ENCODE data around the gene XRN2. TPM values are rescaled to one million over a fixed set of nuclear protein-coding genes. Genes with fewer than 3 reads are reported as not detected.
"Not testable (repeated sequence)": the region's sequence is repeated elsewhere in the genome, so short reads cannot be mapped to it uniquely, and the experiment has no call there.

Gene XRN2
- total RNA-seq, 1 donor from 2014 or later, result 96.2 TPM

- DNase-seq (ENCODE audit: low spot score in 2 of 2) (no peak), FAIRE-seq (no peak)
Measured at GRCh38 chr20:21344206-21344900, 41.2 kb downstream of the XRN2 start.

- no peak for DNase-seq (ENCODE audit: low spot score in 2 of 2)
- no peak for FAIRE-seq
Measured at GRCh38 chr20:21344961-21345360, 41.8 kb downstream of the XRN2 start.

GRCh38 chr20:21352703-21353102 is 49.6 kb downstream of the XRN2 start:
- FAIRE-seq (no peak), DNase-seq (ENCODE audit: low spot score in 2 of 2) (no peak)

DNA sequence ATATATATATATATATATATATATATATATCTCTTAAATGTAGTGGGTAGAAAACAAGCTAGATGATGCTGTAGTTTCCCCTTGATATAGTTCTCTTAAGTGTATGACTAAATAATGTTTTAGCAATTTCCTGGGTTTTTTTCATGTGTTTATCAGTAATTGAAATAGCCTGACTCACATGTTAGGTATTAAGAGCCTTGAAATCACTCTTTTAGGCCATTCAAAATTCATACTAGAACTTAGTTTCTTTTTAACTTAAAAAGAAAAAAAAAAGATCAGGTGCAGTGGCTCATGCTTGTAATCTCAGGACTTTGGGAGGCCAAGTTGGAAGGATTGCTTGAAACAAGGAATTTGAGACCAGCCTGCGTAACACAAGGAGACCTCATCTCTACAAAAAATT is 50.1 kb downstream of the XRN2 start:
- no peak for DNase-seq (ENCODE audit: low spot score in 2 of 2)
- FAIRE-seq, result no peak

DNA sequence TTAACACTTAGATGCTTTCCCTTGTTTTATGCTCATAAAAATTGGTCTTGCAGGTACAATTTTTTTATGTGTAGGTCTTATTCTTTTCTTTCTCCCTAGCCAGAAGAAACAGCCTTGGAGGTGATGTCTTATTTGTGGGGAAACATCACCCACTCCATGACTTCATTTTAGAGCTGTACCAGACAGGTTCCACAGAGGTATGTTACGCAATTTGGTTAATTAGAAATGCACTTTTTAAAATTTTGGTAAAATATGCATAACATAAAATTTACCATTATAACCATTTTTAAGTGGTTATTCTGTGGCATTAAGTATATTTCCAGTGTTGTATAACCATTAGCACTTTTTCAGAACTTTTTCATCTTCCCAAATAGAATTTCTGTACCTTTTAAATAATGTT is 52.9 kb downstream of the XRN2 start:
- FAIRE-seq, result no peak

DNA sequence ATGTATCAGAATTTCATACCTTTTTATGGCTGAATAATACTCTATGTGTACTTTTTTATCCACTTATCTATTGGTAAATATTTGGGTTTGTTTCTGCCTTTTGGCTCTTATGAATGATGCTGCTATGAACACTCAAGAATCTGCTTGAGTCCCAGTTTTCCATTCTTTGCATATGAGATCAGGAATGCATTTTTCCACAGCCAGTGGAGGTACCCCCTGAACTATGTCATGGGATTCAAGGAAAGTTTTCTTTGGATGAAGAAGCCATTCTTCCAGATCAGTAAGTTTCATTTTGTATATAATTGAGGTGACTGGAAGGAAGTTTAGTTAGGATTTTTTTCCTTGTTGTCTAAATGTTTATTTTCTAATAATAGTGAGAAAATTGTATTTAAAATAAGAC is 53.3 kb downstream of the XRN2 start:
- DNase-seq (ENCODE audit: low spot score in 2 of 2) (no peak), FAIRE-seq (no peak)

More for the DNA sequence above, 52.9 kb downstream of the XRN2 start:
- DNase-seq (ENCODE audit: low spot score in 2 of 2), result no peak

DNA sequence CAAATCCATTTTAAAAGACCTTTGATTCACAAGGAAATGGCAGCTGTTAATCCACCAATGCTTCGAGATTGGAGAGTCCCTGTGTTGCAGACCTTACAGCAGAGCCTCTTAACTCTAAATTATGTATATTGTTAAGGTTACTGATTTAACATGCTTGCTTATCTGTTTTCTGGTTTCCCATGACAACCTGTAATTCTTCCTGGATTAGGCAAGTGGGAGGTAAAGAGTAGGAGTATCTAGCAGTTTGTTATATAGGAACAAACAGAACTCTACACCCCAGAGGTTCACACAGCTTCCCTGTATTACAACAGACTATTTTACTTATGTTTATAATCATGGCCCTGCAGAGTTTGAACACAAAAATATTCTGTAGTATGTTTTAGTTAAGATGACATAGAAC is 54.7 kb downstream of the XRN2 start:
- DNase-seq (ENCODE audit: low spot score in 2 of 2) (no peak), FAIRE-seq (no peak)

- FAIRE-seq (no peak), DNase-seq (ENCODE audit: low spot score in 2 of 2) (no peak)
Measured at GRCh38 chr20:21358737-21359136, 55.6 kb downstream of the XRN2 start.

DNA sequence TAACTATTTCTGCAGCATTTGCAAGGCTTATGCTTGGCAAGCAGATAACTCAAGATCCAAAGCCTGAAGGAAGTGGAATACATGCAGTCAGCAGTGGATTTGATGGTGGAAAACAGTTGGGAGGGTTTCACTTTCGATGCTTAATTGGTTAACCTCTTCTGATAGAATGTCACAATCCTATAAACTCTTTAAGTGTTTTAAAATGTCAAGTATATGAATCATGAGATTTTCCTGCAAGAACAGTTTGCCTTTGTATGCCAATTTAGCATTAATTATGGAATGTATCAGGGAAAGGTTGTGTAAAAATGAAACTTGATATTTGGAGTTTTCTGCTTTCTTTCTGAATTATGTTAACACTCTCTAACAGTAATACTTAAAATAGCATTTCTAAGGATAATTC is 57.6 kb downstream of the XRN2 start:
- DNase-seq (ENCODE audit: low spot score in 2 of 2) (no peak), FAIRE-seq (no peak)

DNA sequence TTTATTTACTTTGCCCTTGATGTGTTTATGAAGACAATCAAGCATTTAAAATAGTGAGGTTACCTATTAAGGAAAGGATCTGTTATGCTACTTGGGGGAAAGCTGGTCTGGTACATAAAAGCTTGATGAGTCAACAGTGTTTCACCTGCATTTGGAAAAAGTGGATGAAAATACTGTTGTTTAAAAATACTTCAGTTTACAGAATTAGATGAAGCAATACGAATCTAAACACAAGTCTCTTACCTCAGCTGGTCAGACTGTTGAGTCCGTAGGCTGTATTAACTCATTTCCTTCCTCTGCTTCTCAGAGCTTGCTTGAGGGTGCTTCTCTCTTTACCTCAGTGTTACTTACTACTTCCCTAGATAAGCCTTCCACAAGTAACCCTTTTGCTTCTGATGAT is 58.1 kb downstream of the XRN2 start:
- no peak for FAIRE-seq

GRCh38 chr20:21364413-21364812 is 61.3 kb downstream of the XRN2 start:
- no peak for FAIRE-seq
- DNase-seq (ENCODE audit: low spot score in 2 of 2), result no peak

More for the DNA sequence above, 58.1 kb downstream of the XRN2 start:
- no peak for DNase-seq (ENCODE audit: low spot score in 2 of 2)

DNA sequence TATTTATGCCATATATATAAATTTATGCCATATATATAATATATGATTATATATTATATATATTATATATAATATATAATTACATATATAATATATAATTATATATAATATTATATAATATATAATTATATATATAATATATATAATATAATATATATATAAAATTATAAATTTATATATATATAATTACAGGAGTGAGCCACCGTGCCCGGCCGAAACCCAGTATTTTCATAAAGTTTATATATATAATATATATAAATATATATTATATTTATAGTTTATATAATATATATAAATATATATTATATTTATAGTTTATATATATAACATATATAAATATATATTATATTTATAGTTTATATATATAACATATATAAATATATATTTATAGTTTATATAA is 62.6 kb downstream of the XRN2 start:
- FAIRE-seq, result peak; percentile 99
- DNase-seq (ENCODE audit: low spot score in 2 of 2), result no peak

- not testable (repeated sequence) for DNase-seq (ENCODE audit: low spot score in 2 of 2); FAIRE-seq
Measured at GRCh38 chr20:21366273-21366672, 63.1 kb downstream of the XRN2 start.

DNA sequence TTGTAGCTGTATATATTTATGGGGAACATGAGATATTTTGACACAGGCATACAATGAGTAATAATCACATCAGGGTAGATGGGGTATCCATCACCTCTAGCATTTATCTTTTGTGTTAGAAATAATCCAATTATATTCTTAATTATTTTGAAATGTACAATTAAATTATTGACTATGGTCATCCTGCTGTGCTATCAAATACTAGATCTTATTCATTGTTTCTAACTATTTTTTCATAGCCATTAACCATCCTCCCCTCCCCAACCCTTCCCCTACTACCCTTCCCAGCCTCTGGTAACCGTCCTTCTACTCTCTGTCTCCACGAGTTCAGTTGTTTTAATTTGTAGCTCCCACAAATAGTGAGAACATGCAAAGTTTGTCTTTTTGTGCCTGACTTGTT is 65.7 kb downstream of the XRN2 start:
- DNase-seq (ENCODE audit: low spot score in 2 of 2) (no peak), FAIRE-seq (peak; percentile 23)

GRCh38 chr20:21371193-21371592 is 68.1 kb downstream of the XRN2 start:
- DNase-seq (ENCODE audit: low spot score in 2 of 2) (no peak), FAIRE-seq (no peak)

DNA sequence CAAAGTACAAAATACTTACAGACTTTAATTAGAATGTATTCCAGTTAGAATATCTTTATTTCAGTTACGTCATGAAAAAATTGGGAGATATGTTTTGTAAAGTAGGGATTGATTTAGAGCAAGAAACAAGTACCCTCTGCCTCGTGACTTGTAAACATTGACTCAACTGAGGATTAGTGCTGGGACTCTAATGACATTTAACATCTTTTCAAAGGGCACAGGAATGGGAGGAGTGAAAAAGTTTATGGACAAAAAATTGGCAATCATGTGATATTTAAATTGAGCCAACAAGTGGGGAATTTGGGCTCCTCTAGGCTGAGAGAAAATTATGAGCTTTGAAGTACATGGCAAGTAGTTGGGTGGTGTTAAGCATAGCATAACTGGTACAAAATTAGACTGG is 68.9 kb downstream of the XRN2 start:
- no peak for FAIRE-seq
- DNase-seq (ENCODE audit: low spot score in 2 of 2), result no peak

- DNase-seq (ENCODE audit: low spot score in 2 of 2) (no peak), FAIRE-seq (no peak)
Measured at GRCh38 chr20:21373436-21373835, 70.3 kb downstream of the XRN2 start.

DNA sequence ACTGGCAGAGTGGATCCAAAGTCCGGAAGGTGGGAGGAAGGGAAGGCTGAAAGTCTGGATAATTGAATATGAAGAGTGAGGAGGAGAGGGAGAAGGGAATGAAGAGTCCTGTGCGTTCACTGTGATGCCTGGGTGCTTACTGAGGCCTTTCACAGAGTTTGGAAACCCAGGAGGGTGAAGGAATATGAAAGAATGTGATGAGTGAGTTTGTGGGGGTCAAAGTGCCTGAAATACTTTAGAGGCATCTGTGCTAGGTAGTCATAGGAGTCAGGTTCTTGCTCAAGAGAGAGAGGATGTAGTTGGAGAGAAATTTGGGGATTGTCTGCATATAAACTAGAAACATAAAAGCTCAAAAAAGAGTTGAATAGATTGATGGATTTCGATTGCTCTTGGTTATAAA is 73.5 kb downstream of the XRN2 start:
- no peak for FAIRE-seq

DNA sequence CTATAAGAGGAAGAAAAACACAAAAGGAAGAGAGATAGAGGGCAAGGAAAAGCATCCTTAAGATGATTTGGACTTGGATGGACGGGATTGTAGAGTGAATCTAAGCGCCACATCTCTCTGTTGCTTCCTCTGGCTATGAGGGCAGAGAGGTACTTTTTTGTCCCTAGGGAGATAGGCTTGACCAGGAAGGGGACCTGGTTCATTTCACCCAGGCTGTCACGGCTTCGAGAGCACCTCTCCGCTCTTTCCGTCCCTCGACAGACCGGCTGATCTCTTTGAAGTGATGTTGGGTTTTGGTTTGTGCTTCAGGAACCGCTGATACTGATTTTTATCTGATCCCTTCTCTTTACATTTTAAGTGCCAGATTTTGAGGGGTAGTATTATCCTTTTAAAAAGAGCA is 74.6 kb downstream of the XRN2 start:
- FAIRE-seq, result no peak
- DNase-seq (ENCODE audit: low spot score in 2 of 2), result no peak

More for the DNA sequence above, 73.5 kb downstream of the XRN2 start:
- no peak for DNase-seq (ENCODE audit: low spot score in 2 of 2)

DNA sequence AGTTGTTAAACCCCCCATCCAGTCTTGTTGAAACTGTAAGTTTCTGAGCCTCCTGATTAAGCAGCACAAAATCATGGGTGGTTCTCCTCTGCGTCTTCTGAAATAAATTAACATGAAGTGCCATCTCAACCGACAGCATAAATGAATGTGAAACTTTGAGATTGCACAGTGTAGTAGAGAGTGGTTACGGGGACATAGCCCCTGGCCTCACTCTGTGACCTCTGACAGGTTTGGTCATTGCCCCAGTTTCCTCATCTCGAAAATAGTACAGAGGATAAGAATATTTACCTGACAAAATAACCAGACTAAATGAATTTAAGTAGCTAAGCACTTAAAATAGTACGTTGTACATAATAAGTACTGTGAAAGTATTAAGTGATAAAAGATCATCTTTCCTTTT is 75.1 kb downstream of the XRN2 start:
- FAIRE-seq, result no peak
- no peak for DNase-seq (ENCODE audit: low spot score in 2 of 2)

GRCh38 chr20:21380711-21381110 is 77.6 kb downstream of the XRN2 start:
- FAIRE-seq, result no peak
- DNase-seq (ENCODE audit: low spot score in 2 of 2), result no peak

DNA sequence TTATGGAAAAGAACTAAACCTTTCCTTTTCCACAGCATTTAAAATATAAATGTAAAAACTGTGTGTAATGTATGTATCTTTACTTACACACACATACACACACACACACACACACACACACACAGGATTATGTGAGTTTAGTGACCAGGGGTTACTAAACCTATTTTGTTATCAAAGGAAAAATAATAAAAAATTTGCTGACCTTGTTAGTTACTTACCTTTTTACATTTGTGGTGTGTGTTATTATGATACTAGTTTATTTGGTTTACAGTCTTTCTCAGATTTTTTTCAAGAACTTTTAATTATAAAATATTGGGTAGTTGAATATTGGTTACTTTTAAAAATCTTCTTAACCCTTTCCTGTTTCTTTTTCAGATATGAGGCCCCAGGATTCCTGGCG is 78.5 kb downstream of the XRN2 start:
- no peak for DNase-seq (ENCODE audit: low spot score in 2 of 2)

More for the DNA sequence above, 78.5 kb downstream of the XRN2 start:
- FAIRE-seq, result peak; percentile 70

Data from frontal cortex (tissue), 4 donors.